Fibroblast of skin of left biceps (primary cell): Measurements from ENCODE around the gene COPRS.
"Not testable (repeated sequence)": the region's sequence is repeated elsewhere in the genome, so short reads cannot be mapped to it uniquely, and the experiment has no call there.

ENCODE experiments used
- DNase-seq, 2 experiments: peaks; one replicate each; pipeline ENCODE4 v3.0.0-alpha.2; 2013; ENCODE audit warnings: low read depth in 2 of 2

COPRS gene

GRCh38 chr17:31845291-31845690 is 13.8 kb downstream of the COPRS start:
- no peak for DNase-seq

DNA sequence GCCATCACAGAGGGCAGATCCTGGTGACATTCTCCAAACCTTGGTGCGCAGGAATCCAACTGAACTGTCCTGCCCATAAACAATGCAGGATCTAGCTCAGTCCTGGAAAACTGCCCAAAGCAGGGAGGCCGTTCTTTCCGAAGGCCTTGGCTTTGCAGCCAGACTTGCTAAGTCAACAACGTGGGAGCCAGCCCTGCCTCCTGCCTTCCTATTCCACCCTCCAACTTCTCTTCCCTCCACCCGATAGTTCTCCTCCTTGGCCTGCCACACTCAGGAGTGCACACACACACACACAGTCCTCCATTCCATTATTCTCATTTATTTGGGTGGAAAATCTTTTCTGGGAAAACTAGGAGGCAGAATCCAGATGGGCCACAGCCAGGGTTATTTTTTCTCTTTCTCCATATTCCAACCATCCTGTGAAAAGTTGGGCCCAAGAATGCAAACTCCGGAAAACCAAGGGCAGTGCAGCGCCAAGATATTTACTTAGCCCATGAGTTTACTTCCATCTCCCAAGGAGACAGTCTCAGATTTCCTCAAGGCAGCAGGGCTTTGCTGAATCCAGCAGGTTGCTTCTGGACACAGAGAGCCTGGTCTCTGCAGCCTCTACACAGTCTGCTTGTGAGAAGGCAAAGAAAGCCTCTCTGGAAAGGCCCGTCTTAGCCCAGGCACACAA is 15.8 kb downstream of the COPRS start:
- peak in 1 of 2 experiments; percentile 24 for DNase-seq

GRCh38 chr17:31842195-31843069 is 16.6 kb downstream of the COPRS start:
- DNase-seq, result peak in 1 of 2 experiments; percentile 29

DNA sequence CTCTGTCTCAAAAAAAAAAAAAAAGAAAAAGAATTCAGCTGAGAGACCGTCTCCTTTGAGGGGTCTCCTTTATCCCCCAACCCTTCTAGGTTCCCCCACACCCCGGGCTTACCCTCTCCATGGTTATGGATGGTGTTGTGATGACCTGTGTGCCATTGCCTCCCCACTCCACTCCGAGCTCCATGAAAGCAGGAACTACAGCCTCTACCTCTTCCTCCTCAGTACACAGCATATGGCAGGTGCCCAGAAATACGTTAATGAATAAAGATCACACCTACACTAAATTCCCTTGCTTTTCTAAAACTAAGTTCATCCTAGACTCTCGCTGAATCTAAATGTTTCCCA is 17.2 kb downstream of the COPRS start:
- DNase-seq, result no peak

DNA sequence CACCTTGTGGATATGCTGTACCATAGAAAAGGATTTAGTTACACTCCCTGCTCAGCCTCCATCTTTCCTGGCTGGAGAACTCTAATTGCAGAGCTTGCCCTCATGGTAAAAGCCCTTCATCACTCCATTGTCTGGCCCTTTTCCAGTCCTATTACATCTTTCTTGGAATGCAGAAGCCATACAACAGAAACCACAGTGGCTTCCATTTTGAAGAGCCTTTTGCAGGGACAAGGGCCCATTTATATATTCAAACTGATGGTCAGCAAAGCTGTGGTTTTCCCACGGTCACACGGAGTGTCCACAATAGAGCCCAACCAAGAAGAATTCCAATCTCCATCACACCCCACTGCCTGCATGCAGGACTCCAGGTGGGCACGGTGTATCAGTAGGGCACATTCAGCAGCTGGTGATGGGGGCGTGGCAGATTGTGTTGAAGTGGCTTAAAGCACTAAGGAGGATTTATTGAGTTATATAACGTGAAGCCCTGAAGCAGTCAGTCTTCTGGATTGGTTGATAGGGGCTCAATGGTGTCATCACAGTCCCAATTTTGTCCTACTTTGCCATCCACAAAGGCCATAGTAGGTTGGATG is 20.3 kb downstream of the COPRS start:
- DNase-seq, result peak in 1 of 2 experiments; percentile 42

- peak; percentile 74 to 81 for DNase-seq
These were observed 23.1 kb downstream of the COPRS start for GRCh38 chr17:31835984-31836383.

DNA sequence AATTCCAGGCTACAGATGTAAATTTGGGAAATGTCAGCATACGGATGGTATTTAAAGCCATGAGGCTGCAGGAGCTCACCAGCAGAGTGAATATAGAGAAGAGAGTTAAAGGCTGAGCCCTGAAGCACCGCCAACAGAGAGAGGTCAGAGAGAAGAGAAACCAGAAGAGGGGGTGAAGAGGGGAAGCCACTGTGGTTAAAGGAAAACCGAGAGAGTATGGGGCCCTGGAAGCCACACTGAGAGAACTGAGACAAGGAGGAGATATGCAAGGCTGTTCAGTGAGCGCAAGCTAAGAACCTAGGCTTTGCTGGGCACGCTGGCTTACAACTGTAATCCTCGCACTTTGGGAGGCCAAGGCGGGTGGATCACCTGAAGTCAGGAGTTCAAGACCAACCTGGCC is 24.6 kb downstream of the COPRS start:
- no peak for DNase-seq

GRCh38 chr17:31832746-31833145 is 26.3 kb downstream of the COPRS start:
- DNase-seq, result no peak

GRCh38 chr17:31830971-31831858 is 27.8 kb downstream of the COPRS start:
- DNase-seq, result no peak

- DNase-seq, result no peak
These were observed 29.4 kb downstream of the COPRS start for GRCh38 chr17:31829649-31830048.

- DNase-seq, result not testable (repeated sequence)
These were observed 30.1 kb downstream of the COPRS start for GRCh38 chr17:31828955-31829354.

DNA sequence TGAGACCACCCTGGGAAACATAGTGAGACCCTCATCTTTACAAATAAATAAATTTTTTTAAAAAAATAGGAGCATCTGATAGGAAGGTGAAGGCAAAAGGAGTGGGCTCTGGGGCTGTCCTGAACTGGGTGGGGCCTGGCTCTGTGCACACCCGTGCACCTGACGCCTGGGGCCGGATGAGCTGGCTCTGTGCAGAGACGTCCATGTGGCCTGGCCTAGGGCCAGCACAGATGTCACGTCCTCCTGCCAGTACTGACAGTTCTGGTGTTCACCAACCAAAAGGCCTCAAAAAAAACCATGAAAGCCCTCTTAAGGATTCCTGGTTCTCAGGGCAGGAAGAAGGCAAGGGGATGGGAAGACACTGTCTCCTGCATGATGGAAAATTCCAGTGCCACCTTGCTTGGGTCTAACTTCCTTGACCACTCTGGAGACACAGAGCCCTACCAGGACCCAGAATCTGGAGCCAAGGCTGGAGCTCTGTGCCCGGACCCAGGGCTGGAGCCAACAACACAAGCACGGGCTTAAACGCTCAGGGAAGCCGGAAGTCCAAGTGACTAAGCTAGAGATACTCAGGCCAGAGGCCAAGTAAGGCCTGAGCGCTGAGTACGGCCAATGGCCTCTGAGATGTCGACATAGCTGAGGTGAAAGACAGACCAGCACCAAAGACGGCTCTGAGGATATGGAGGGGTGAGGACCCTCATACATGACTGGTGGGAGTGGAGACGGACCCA is 32.9 kb downstream of the COPRS start:
- no peak for DNase-seq

DNA sequence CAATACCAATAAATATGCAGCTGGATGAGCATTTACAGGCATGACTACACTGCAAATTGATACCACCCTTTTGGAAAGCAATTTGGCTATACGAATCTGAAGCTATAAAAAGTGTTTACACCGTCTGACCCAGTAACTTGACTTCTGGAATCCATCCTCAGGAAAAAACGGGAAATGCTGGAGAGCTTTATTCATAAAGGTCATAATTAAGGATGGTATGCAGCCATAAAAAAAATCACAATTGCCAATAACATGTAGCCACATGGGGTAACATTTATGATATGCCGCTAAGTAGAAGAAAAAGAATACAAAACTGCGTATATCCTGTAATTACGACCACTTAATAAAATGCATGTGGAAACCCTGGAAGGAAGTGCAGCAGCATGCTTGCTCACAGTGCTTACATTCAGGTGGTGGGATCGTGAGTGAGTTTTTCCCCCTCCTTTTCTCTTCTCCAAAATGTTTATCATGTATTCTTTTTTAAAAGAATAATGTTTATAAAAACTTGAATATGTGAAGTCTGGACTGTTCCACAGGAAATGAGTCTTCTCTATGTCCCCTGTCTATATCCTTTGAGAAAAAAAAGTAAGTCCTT is 34.2 kb downstream of the COPRS start:
- peak; percentile 74 to 75 for DNase-seq

GRCh38 chr17:31823014-31823413 is 36.0 kb downstream of the COPRS start:
- no peak for DNase-seq

DNA sequence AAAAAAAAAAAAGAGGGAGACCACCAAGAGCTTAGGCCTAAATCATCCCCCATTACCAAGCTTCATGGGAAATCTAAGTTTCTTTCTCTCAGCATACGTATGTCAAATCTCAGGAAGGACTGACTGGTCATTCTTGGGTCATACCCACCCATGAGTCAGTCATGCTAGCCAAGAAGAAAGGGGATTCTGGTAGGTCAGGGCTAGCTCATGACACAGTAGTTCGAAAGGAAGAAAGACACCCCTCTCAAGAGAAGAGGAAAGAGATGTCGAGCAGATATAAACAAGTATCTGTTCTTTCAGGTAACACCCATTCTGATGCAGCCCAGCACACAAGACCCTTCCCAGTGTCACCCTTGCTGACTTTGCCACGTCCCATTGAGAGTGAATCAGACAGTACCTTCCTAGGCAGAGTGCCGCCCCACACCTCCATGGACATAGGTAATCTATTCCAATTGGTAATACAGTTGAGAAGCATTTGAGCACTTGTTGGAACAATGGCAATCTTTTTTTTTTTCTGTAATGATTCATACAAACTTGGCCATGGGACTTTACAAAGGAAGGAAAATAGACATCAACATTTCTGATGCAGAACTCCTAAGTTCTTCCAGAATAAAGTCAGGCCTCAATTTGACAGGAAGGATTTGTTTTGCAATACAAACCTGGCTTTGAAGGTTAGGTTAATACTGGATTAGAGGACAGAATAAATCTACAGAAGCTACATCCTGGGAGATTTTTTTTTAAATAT is 38.2 kb downstream of the COPRS start:
- DNase-seq, result no peak

DNA sequence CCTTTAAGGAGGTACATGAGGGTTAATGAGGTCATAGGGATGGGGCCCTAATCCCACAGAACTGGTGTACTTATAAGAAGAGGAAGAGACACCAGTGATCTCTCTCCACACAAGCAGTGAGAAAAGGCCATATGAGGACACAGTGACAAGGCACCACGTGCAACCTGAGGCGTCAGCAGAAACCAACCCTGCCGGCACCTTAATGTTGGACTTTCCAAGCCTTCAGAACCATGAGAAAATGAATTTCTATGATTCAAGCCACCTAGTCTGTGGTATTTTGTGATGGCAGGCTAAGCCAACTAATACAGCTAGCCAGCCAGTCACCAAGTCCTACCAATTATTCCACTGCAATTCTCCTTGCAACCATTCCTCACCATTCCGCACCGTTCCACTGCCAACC is 39.5 kb downstream of the COPRS start:
- no peak for DNase-seq

DNA sequence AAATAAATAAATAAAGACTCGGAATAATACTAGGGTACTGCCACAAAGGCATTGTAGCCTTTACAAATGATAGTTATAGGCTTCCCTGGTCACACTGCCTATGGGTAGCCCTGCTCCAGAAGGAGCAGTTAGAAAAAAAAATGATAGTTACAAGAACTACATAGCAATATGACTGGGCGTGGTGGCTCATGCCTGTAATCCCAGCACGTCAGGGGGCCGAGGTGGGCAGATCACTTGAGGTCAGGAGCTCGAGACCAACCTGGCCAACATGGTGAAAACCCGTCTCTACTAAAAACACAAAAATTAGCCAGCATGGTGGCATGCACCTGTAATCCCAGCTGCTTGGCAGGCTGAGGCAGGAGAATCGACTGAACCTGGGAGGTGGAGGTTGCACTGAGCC is 40.2 kb downstream of the COPRS start:
- DNase-seq, result not testable (repeated sequence)

- DNase-seq, result no peak
These were observed 43.8 kb downstream of the COPRS start for GRCh38 chr17:31815212-31815730.

DNA sequence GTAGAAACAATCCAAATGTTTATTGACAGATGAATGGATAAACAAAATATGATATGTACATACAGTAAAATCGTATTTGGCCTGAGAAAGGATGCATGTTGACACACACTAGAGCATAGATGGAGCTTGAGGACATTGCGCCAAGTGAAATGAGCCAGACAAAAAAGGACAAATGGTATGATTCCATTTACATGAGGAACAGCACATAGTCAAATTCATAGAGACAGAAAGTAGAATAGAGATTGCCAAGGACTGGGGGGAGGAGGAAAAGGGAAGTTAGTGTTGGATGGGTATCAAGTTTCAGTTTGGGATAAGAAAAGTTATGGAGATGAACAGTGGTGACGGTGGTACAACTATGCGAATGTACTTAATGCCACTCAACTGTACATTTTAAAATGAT is 47.9 kb downstream of the COPRS start:
- no peak for DNase-seq

- not testable (repeated sequence) for DNase-seq
These were observed 49.2 kb downstream of the COPRS start for GRCh38 chr17:31809876-31810275.
